Mucosa of rectum (tissue), 2 donors: ENCODE measurements around the gene GALNS.

Experiments used
- H3K27ac ChIP-seq, 2 donors: one replicate each; pipeline ENCODE4 v1.7.0; 2013; ENCODE audit warnings: inconsistent platforms in 2 of 2, low read depth in 2 of 2, low read length in 2 of 2
- H3K27me3 ChIP-seq, 2 donors: one replicate each; pipeline ENCODE4 v1.7.0; 2013; ENCODE audit warnings: low read length in 2 of 2; ENCODE audit not compliant: control insufficient read depth in 2 of 2, insufficient read depth in 2 of 2
- H3K36me3 ChIP-seq, 2 donors: one replicate each; pipeline ENCODE4 v1.7.0; 2013; ENCODE audit warnings: low read length in 2 of 2; ENCODE audit not compliant: control insufficient read depth in 2 of 2, insufficient read depth in 2 of 2
- H3K4me1 ChIP-seq, 2 donors: one replicate each; pipeline ENCODE4 v1.7.0; 2013; ENCODE audit warnings: low read length in 2 of 2, mild to moderate bottlenecking in 1 of 2; ENCODE audit not compliant: control insufficient read depth in 2 of 2, insufficient read depth in 2 of 2
- H3K4me3 ChIP-seq, 2 donors: one replicate each; pipeline ENCODE4 v1.7.0; 2013; ENCODE audit warnings: low read length in 2 of 2
- H3K9ac ChIP-seq, 2 donors: one replicate each; pipeline ENCODE4 v1.7.0; 2013; ENCODE audit warnings: low read length in 2 of 2, low read depth in 1 of 2, mild to moderate bottlenecking in 1 of 2
- H3K9me3 ChIP-seq, 2 donors: one replicate each; pipeline ENCODE4 v1.7.0; 2013; ENCODE audit warnings: low read length in 2 of 2; ENCODE audit not compliant: control insufficient read depth in 2 of 2
- donor health status: healthy.
- donor health status: Normal muscosa, but diverticular disease.

The GALNS gene

GRCh38 chr16:88769617-88770460, 86.9 kb downstream of the GALNS start:
- peak overlapping the region; percentile 72 to 85 for H3K27ac ChIP-seq

GRCh38 chr16:88768071-88768783, 88.5 kb downstream of the GALNS start:
- Histone ChIP-seq H3K9me3 (no peaks in the 10 kb centered on the region), H3K4me3 (no peak overlapping the region), H3K4me1 (peaks cover 46 to 51% of the 10 kb centered on the region in 2 donors), H3K9ac (peak overlapping the region in 1 of 2 donors; percentile 31), H3K36me3 (no peaks in the 10 kb centered on the region), H3K27ac (peak overlapping the region; percentile 5 to 52), H3K27me3 (no peaks in the 10 kb centered on the region)

More at GRCh38 chr16:88769617-88770460, 86.9 kb downstream of the GALNS start:
- H3K9me3 ChIP-seq = no peaks in the 10 kb centered on the region
- H3K27me3 ChIP-seq = no peaks in the 10 kb centered on the region
- peak overlapping the region in 1 of 2 donors; percentile 48 for H3K4me3 ChIP-seq
- H3K9ac ChIP-seq = peak overlapping the region; percentile 26 to 51
- peaks cover 47 to 55% of the 10 kb centered on the region in 2 donors for H3K4me1 ChIP-seq
- no peaks in the 10 kb centered on the region for H3K36me3 ChIP-seq

GRCh38 chr16:88767546-88768070, 89.1 kb downstream of the GALNS start:
- Histone ChIP-seq H3K4me3 (no peak overlapping the region), H3K27ac (peak overlapping the region in 1 of 2 donors; percentile 52), H3K27me3 (no peaks in the 10 kb centered on the region), H3K9me3 (no peaks in the 10 kb centered on the region), H3K4me1 (peaks cover 48 to 51% of the 10 kb centered on the region in 2 donors), H3K36me3 (no peaks in the 10 kb centered on the region), H3K9ac (no peak overlapping the region)

GRCh38 chr16:88766975-88767374, 89.8 kb downstream of the GALNS start:
- Histone ChIP-seq H3K27me3 (no peaks in the 10 kb centered on the region), H3K36me3 (no peaks in the 10 kb centered on the region), H3K4me1 (peaks cover 49 to 58% of the 10 kb centered on the region in 2 donors), H3K9ac (no peak overlapping the region), H3K4me3 (no peak overlapping the region), H3K27ac (no peak overlapping the region), H3K9me3 (no peaks in the 10 kb centered on the region)

GRCh38 chr16:88764913-88765349, 91.8 kb downstream of the GALNS start:
- Histone ChIP-seq H3K4me1 (peaks cover 49 to 61% of the 10 kb centered on the region in 2 donors), H3K9ac (no peak overlapping the region), H3K9me3 (no peaks in the 10 kb centered on the region), H3K4me3 (no peak overlapping the region), H3K36me3 (no peaks in the 10 kb centered on the region), H3K27me3 (no peaks in the 10 kb centered on the region), H3K27ac (no peak overlapping the region)

- Histone ChIP-seq H3K4me1 (peaks cover 45 to 65% of the 10 kb centered on the region in 2 donors), H3K9ac (no peak overlapping the region), H3K9me3 (no peaks in the 10 kb centered on the region), H3K4me3 (no peak overlapping the region), H3K27ac (no peak overlapping the region), H3K36me3 (no peaks in the 10 kb centered on the region), H3K27me3 (no peaks in the 10 kb centered on the region)
Observed at GRCh38 chr16:88764080-88764479, 92.7 kb downstream of the GALNS start.
